Gastroesophageal sphincter (tissue), 4 donors: Measurements from ENCODE around the gene SETD4. TPM values are rescaled to one million over a fixed set of nuclear protein-coding genes. Genes with fewer than 3 reads are reported as not detected.

ENCODE experiments used
- ATAC-seq: fragments of 150-250 bp; one replicate; pipeline ENCODE4 v1.9.1; 2016; ENCODE audit warnings: mild to moderate bottlenecking, moderate library complexity
- H3K27ac ChIP-seq, 4 donors: fragments of 200-600 bp; sonication (generic) in 3 of 4; 1 replicate in 3 of 4; 2 replicates in 1 of 4; pipeline ENCODE4 v1.5.1; 2016 to 2019
- H3K27me3 ChIP-seq: fragments of 200-600 bp; sonication (generic); one replicate; pipeline ENCODE4 v1.5.1; 2019
- H3K36me3 ChIP-seq, 2 donors: fragments of 200-600 bp; sonication (generic); one replicate each; pipeline ENCODE4 v1.5.1; 2019; ENCODE audit warnings: control low read depth in 1 of 2
- H3K4me1 ChIP-seq, 3 donors: fragments of 200-600 bp; sonication (generic); 1 replicate in 2 of 3; 2 replicates in 1 of 3; pipeline ENCODE4 v1.5.1; 2016 to 2019; ENCODE audit warnings: control low read depth in 2 of 3
- H3K4me3 ChIP-seq, 2 donors: fragments of 200-600 bp; sonication (generic); one replicate each; pipeline ENCODE4 v1.5.1; 2019; ENCODE audit warnings: mild to moderate bottlenecking in 1 of 2, moderate library complexity in 1 of 2
- H3K9me3 ChIP-seq, 3 donors: fragments of 200-600 bp; sonication (generic); one replicate each; pipeline ENCODE4 v1.5.1; 2017 to 2019; ENCODE audit warnings: control low read depth in 2 of 3
- CTCF ChIP-seq, 4 experiments: fragments of 200-600 bp in 2 of 4; fragments of 450-650 bp in 2 of 4; sonication (generic) in 1 of 4; IDR thresholded peaks; one replicate each; pipeline ENCODE4 v1.5.1; 2017 to 2019; ENCODE audit warnings: antibody characterized with exemption in 4 of 4, mild to moderate bottlenecking in 2 of 4, moderate library complexity in 2 of 4
- EP300 ChIP-seq: sonication (generic); formaldehyde crosslinking; IDR thresholded peaks from one replicate; pipeline ENCODE4 v1.6.1; 2017; ENCODE audit warnings: antibody characterized with exemption, mild to moderate bottlenecking
- POLR2A ChIP-seq, 2 donors: fragments of 450-650 bp; IDR thresholded peaks; one replicate each; pipeline ENCODE4 v1.6.1; 2017; ENCODE audit warnings: antibody characterized with exemption in 2 of 2, mild to moderate bottlenecking in 2 of 2, moderate library complexity in 1 of 2
- POLR2AphosphoS5 ChIP-seq: sonication (generic); formaldehyde crosslinking; IDR thresholded peaks from one replicate; pipeline ENCODE4 v1.6.1; 2017; ENCODE audit warnings: antibody characterized with exemption
- WGBS, 2 donors: methylation state at CpG; one replicate each; pipeline ENCODE4 v1.1.5; 2018; ENCODE audit warnings: low coverage in 1 of 2; 5-methylcytosine and 5-hydroxymethylcytosine counted together
- total RNA-seq, 4 donors: library from RNA; depleted of rRNA; stranded (reverse); fragments of >200 nt; gene quantifications; one replicate each; pipeline ENCODE4 v1.1.0, GENCODE V29; 2016

The SETD4 gene
- total RNA-seq, 4 donors from 2014 or later, result 11.2 to 34.2 (median 15.2) TPM

DNA sequence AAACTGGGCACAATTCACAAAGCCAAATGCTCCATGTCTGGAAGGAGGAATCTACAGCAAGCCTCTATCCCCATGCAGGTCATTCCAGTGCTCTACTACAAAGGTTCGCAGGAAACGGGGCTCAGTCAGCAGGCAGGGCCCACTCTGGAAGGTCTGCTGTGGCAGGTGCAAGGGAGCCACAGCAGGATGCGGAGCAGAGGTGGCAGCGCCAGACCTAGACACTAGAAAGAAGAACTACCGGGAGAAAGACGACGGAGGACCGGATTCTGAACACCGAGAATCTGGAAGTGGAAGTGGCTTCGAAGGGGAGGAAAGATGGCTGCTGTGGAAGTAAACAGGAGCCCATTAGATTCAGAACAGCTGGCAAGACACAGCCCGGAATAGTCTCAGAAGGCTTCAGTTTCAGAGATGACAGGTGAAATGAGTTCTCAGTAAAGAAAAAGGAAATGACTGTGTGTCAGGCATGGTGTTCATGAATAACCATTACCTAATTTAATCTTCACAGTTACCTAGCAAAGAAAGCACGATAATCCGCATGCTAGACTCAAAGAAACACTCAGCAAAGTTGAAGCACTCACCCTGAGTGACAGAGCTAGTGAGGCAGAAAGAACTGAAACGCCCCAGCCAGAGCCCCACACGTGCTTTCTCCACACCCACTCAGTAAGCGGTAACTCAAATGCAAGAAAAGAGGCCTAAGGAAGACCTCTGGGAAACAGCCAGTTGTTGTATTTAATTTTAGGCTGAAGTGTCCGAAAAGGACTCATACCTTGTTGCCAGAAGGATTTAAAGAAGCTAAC lies 21.4 kb downstream of the SETD4 start:
- Histone ChIP-seq H3K4me3 (no peak overlapping the region), H3K4me1 (no peaks in the 10 kb centered on the region), H3K27ac (no peak overlapping the region), H3K27me3 (no peaks in the 10 kb centered on the region), H3K9me3 (no peaks in the 10 kb centered on the region), H3K36me3 (peaks cover 0 to 99% of the 10 kb centered on the region in 2 donors)
- ATAC-seq, result no peak
- WGBS, 2 donors, result 87 to 88% methylated on average over 15 to 16 of the region's 17 CpGs
- no peak for TF ChIP-seq POLR2A (IDR thresholded peaks at IDR 0.05)
- TF ChIP-seq POLR2AphosphoS5, result no peak
- TF ChIP-seq EP300, result no peak
- TF ChIP-seq CTCF (IDR thresholded peaks at IDR 0.05), result no peak

GRCh38 chr21:36035381-36035791 lies 24.9 kb downstream of the SETD4 start:
- 80 to 100% methylated on average over 1 to 3 of the region's 10 CpGs for WGBS, 2 donors
- H3K9me3 ChIP-seq, result no peaks in the 10 kb centered on the region
- H3K36me3 ChIP-seq, result peaks cover 0 to 71% of the 10 kb centered on the region in 2 donors
- H3K4me3 ChIP-seq, result no peak overlapping the region
- no peak for ATAC-seq
- H3K4me1 ChIP-seq, result no peaks in the 10 kb centered on the region
- TF ChIP-seq EP300, result no peak
- no peak for TF ChIP-seq CTCF (IDR thresholded peaks at IDR 0.05)
- no peak for TF ChIP-seq POLR2A (IDR thresholded peaks at IDR 0.05)
- no peaks in the 10 kb centered on the region for H3K27me3 ChIP-seq
- no peak overlapping the region for H3K27ac ChIP-seq

DNA sequence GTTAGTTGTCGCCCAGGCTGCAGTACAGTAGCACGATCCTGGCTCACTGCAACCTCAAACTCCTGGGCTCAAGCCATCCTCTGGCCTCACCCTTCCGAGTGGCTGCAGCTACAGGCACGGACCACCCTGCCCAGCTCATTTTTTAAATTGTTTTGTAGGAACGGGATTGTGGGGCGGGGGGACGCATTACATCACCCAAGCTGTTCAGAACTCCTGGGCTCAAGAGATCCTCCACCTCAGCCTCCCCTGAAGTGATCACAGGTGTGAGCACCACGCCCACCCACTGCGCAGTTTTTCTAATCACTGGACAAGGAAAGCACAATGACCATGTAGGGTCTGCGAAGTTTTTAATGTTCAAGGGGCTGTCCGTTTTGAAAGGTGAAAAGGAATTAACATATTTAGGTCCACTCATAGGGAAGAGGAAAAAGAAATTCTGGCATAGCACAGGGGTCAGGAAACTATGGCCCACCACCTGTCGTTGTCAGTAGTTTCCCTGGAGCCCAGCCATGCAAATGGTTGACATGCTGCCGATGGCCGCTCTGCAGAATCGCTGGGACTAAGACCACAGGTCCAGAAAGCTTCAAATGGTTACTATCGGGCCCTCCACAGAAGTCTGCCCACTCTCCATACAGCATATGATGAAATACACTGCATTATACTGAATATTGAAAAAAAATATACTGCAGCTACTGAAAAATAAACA lies 26.0 kb downstream of the SETD4 start:
- WGBS, 2 donors, result 80 to 87% methylated on average over 9 to 10 of the region's 16 CpGs
- H3K27ac ChIP-seq, result no peak overlapping the region
- no peaks in the 10 kb centered on the region for H3K4me1 ChIP-seq
- no peaks in the 10 kb centered on the region for H3K27me3 ChIP-seq
- peaks cover 0 to 60% of the 10 kb centered on the region in 2 donors for H3K36me3 ChIP-seq
- no peaks in the 10 kb centered on the region for H3K9me3 ChIP-seq
- TF ChIP-seq CTCF (IDR thresholded peaks at IDR 0.05), result no peak
- no peak for TF ChIP-seq POLR2AphosphoS5
- TF ChIP-seq EP300, result no peak
- no peak for TF ChIP-seq POLR2A (IDR thresholded peaks at IDR 0.05)
- no peak overlapping the region for H3K4me3 ChIP-seq
- no peak for ATAC-seq

- Histone ChIP-seq H3K36me3 (peaks cover 0 to 45% of the 10 kb centered on the region in 2 donors), H3K27me3 (no peaks in the 10 kb centered on the region), H3K4me3 (no peak overlapping the region), H3K4me1 (peaks cover 0 to 6% (median 4%) of the 10 kb centered on the region in 3 donors), H3K27ac (no peak overlapping the region), H3K9me3 (no peaks in the 10 kb centered on the region)
- TF ChIP-seq POLR2AphosphoS5 (no peak), CTCF (IDR thresholded peaks at IDR 0.05) (no peak), EP300 (no peak)
- no CpG with 5 or more reads among the region's 28 CpGs for WGBS, 2 donors
- no peak for ATAC-seq
Measured at GRCh38 chr21:36032647-36033406, 27.5 kb downstream of the SETD4 start.
